Urothelium cell line (cell line): ENCODE results near the gene SPESP1.
"Not testable (repeated sequence)": the region's sequence is repeated elsewhere in the genome, so short reads cannot be mapped to it uniquely, and the experiment has no call there.

Experiments used
- DNase-seq: peaks from one replicate; pipeline ENCODE4 v3.0.0; 2011; ENCODE audit warnings: low spot score, mixed read lengths
- FAIRE-seq: peaks from 2 replicates; lab custom pipeline; 2011; peaks lifted over from hg19 to GRCh38; lab: Jason Lieb, UNC

Gene SPESP1

DNA sequence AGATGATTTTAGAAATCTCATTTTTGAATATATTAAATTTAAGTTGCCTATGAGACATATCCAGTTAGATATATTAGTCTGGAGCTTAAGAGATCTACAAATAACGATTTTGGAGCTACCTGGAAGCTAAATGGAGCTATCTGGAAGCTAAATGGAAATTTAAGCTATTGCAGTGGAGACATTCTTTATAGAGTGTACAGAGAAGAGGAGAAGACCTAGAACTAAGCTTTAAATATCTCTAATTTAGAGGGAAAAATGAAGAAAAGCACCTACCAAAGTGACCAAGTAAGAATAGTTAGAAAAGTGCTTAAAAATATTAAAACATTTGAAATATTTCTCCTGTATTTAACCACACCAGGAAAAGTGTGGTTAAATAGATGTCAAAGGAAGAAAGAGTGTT is 28.3 kb downstream of the SPESP1 start:
- no peak for FAIRE-seq
- no peak for DNase-seq

DNA sequence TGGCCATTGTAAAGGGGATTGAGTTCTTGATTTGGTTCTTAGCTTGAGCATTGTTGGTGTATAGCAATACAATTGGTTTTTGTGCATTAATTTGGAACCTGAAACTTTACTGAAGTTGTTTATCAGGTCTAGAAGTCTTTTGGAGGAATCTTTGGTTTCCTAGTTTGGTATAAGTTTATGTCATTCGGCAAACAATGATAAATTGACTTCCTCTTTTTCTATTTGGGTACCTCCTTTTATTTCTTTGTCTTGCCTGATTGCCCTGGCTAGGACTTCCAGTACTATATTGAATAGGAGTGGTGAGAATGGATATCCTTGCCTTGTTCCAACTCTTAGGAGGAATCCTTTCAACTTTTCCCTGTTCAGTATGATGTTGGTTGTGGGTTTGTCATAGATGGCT is 32.1 kb downstream of the SPESP1 start:
- DNase-seq = no peak
- FAIRE-seq = no peak

DNA sequence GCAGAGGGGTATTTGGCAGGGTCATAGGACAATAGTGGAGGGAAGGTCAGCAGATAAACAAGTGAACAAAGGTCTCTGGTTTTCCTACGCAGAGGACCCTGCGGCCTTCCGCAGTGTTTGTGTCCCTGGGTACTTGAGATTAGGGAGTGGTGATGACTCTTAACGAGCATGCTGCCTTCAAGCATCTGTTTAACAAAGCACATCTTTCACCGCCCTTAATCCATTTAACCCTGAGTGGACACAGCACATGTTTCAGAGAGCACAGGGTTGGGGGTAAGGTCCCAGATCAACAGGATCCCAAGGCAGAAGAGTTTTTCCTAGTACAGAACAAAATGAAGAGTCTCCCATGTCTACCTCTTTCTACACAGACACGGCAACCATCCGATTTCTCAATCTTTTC is 33.4 kb downstream of the SPESP1 start:
- not testable (repeated sequence) for DNase-seq, FAIRE-seq

DNA sequence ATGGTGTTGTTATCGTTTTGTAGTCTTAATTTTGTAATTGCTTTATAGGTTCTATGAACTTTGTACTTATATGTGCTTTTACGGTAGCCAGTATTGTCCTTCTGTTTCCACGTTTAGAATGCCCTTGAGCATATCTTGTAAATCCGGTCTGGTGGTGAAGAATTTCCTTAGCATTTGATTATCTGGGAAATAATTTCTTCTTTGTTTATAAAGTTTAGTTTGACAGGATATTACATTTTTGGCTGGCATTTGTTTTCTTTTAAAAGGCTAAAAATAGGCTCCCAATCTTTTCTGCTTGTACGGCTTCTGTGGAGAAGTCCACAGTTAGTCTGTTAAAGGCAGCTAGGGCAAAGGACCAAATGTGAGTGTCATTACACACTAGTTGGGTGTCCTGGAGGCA is 36.7 kb downstream of the SPESP1 start:
- DNase-seq (no peak), FAIRE-seq (no peak)

DNA sequence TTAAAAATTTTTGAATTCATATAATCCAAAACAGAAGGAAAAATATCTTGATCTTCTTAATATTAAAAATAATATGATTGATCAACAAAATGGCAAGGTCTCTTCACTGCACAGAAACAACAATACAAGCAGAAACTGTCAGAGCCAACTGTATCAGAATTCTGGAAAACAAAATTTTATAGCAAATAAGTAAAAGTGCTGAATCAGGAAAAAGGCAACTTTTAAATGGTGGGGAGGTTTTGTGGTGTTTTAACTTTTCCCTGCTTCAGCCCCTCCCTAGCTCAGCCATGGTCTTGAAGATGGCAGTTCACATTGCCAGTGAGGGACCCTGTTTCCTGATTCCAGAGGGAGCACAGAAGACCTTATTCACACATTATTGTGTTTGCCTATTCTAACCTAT is 37.6 kb downstream of the SPESP1 start:
- DNase-seq (no peak), FAIRE-seq (no peak)

DNA sequence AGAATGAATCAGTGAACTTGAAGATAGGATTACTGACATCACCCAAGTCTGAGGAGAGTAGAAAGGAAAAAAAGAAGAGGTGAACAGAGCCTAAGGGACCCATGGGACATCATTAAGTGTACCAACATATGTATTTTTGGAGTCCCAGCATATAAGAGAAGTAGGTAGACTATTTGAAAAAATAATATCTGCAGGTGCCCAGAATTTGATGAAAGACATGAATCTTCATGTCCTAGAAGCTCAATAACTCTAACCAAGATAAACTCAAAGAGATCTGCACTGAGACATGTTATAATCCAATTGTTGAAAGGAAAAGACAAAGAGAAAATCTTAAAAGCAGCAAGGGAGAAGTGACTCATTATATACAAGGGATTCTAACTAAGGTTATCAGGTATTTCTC is 39.0 kb downstream of the SPESP1 start:
- FAIRE-seq (no peak), DNase-seq (no peak)

DNA sequence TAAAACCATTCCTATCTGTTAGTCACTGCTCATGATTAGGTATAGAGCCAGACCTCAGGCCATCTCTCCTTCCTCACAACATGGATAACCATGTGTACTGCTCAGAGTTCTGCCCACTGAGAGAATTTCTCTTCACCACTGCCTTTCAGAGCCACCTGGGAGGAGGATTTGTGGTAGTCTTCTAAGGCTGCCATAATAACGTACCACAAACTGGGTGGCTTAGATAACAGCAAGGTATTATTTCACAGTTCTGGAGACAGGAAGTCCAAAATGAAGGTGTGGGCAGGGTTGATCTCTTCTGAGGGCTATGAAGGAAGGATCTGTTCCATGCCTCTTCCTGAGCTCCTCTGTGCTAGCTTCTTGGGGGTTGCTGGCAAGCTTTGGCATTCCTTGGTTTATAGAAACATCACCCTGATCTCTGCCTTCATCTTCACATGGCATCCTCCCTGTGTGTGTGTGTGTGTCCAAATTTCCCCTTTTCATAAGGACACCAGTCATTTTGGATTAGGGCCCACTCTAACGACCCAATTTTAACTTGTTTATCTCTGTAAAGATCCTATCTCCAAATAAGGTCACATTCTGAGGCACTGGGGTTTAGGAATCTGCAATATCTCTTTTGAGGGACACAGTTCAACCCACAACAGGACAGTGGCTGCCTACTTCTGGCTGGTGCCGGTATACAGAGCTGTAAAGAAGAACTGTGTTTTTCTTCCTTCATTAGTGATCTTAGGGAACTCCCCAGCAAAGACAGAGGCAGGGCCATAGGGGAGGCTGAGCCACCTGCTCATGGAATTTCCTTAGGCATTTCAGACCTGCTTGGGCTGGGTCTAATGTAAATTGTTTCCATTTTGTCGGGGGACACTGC is 42.1 kb downstream of the SPESP1 start:
- FAIRE-seq = no peak

DNA sequence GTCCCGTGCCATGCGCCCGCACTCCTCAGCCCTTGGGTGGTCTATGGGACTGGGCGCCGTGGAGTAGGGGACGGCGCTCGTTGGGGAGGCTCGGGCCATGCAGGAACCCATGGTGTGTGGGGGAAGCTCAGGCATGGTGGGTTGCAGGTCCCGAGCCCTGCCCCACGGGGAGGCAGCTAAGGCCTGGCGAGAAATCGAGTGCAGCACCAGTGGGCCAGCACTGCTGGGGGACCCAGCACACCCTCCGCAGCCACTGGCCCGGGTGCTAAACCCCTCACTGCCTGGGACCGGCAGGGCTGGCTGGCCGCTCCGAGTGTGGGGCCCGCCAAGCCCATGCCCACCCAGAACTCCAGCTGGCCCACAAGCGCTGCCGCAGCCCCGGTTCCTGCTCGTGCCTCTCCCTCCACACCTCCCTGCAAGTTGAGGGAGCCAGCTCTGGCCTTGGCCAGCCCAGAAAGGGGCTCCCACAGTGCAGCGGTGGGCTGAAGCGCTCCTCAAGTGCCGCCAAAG is 45.4 kb downstream of the SPESP1 start:
- DNase-seq = not testable (repeated sequence)
- peak; percentile 62 for FAIRE-seq

More for the DNA sequence above, 42.1 kb downstream of the SPESP1 start:
- DNase-seq = no peak

DNA sequence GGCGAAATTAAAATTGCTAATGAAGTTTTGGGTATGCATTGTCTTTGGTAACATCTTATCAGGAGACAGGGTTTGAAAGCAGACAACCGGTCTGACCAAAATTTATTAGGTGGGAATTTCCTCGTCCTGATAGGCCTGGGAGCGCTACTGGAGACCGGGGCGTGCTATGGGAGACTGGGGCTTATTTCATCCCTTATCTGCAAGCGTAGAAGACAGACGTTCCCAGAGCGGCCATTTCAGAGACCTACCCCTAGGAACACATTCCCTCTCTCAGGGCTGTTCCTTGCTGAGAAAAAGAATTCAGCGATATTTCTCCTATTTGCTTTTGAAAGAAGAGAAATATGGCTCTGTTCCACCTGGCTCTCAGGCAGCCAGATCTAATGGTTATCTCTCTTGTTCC is 47.1 kb downstream of the SPESP1 start:
- not testable (repeated sequence) for DNase-seq, FAIRE-seq

DNA sequence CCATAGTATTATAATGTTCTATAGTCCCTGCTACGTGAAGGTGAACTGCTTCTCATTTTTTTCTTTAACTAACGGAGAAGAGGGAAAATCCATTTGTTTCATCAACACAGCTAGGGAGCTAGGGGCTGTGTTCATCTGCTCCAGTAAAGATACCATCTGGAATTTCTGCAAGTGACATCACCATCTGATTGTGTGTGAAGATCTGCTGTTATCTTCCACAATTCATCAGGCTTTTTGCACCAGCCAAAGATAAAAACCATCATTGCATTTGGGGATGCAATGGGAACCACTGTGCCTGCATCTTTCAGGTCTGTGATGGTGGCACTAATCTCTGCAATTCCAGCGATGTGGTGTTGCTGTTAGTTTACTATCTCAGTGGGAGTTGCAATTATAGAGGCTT is 48.7 kb downstream of the SPESP1 start:
- DNase-seq = no peak
- FAIRE-seq = peak; percentile 20

DNA sequence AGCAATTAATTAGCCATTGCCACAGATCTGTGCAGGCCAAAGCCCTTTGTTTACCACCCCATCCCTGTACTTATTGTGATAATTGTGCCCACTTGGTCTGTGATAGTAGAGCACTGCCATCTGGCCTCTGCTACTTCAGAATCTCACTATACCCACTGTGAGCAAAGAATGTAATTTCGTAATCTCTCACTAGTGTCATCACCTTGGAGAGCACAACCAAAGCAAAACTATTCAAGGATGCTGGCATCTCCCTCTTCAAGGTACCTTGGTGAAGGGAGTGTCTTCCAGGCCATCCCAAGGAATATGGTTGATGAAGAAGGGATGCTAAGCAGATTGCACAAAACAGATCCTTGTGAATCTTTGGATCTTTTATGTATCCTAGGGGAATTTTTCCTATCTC is 49.5 kb downstream of the SPESP1 start:
- FAIRE-seq = no peak

DNA sequence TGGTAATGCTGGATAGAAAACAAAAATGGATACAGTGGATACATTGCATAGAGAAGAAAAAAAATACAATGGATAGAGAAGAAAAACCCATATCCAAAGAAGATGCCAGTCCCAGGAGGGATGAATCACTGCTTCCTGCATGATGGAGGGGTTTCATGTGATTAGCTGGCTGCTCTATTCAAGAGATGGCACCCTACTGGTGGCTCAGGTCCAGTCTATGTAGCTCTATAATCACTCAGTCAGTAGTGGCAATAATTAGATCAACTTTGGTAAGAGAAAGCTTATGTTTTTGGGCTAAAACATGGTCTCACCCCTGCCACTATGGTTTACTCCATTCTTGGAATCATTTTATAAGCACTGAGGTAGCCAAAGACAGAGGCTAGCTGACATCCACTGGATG is 50.5 kb downstream of the SPESP1 start:
- FAIRE-seq (no peak), DNase-seq (no peak)

More for the DNA sequence above, 49.5 kb downstream of the SPESP1 start:
- no peak for DNase-seq

DNA sequence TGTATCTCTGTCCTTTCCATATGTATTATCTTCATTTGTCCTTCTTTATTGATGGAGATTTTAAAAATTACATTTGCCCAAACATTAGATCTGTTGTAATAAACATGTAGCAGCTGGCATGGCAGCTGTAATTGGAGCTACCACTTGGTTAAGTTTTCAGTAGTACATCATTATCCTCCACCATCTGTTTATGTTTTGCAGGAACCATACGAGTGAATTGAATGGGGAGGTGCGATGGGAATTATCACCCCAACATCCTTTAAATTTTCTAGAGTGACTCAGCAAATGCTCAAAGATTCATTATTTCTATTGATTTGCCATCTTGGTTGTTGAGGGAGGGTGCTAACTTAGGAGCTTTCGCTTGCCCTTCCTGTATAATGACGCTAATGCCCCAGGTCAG is 51.6 kb downstream of the SPESP1 start:
- no peak for FAIRE-seq
- no peak for DNase-seq

DNA sequence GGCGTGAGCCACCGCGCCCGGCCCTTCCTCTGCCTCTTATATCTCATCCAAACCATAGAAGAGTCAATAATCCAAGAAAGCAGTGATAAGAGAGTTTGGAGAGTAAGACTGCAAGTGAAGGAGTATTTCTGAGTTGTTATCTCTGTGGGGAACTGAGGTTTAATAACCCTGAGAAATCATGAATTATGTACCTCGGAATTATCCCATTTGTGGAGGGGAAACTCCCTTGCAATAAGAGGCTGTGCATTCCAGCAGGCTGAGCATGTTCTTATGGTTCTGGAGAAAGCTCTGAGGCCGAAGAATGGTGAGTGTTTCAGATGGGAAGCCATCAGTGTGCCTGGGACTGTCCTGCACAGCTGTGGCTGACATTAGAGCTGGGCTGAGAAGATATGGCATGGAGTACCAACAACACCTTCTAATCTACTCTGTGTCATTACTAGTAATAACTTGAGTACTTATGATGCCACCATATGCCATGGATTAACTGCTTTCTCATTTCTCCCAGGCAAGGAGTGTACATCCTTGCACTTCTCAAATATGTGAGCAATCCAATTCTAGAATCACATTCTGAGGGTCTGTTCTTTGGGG is 52.7 kb downstream of the SPESP1 start:
- DNase-seq (no peak), FAIRE-seq (no peak)

DNA sequence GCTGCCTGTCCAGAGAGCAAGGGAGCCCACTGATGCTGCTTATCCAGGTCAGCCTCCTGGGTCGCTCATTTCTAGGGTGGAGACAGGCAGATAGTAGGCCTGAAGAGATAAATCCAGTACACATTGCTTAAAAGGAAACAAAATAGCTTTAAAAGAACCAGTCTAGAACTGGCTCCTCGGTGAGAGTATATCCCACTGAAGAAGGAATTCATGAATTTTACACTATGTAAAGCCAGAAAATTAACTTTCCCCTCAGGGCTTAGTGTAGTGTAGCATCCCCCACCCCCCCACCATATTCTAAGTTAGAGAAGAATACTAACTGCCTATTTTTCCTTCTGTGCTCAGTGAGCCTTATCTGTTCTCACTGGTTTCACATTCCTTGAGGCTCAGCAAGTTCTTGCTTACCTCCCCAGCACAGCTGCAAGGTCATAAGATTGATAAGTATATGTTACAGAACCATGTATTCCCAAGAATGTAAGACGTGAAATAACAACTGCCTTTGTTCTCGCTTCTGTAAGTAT is 53.7 kb downstream of the SPESP1 start:
- FAIRE-seq (no peak), DNase-seq (no peak)

DNA sequence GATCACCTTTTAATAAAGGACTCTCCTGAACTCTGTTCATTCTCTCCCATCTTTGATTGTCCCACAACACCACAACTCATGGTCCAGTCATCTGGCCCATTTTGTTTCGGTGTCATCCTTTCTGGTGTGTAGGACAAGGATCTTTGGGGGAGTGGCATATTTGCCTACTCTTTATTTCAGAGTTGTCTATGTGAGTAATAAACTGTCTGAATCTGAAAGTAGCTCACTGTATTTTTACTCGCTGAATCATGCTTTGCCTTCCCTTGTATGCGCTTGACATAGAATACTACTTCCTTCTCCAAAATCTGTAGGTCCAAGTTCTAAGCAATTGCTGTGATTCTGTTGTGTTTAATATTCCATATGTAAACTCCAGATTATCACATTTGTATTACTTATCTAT is 54.3 kb downstream of the SPESP1 start:
- FAIRE-seq (no peak), DNase-seq (no peak)

DNA sequence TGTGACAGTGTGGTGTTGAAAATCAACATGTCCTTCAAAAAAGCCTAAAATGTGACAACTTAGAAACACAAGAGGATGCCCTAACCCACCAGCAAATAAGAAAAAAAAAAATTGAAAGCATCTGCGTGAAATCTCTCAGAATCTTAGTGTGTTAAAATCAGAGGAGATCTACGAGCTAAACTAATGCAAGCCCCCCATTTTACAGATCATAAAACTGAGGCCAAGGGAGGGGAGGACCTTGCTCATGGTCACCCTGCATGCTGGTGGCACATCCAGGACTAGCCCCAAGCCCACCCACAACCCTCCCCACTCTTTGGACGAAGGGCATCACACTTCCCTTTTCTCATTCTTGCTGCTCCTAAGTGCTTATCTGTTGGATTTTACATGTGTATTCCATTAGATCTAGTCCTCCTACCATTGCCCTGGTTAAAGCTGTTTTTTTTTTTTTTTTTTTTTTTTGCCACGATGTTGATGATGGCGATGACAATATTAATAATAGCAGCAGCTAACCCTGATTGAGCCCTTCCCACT is 55.1 kb downstream of the SPESP1 start:
- FAIRE-seq (no peak), DNase-seq (no peak)

DNA sequence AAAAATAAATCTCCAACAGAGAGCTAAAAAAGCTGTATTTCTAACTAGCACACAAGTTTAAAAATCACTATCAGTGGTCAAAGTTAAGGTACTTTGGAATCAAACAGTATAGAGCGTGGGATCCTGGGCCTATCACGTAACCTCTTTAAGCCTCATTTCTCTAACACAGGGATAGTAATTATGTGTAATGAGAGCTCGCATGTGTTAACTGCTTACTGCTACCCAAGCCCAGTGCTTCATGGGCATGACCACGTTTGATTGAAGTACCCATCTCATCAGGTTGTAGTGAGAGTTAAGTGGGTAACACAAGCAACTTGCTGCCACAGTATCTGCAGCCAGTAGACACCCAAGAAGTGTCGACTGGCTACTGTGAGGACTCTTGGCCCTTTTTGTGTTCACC is 56.0 kb downstream of the SPESP1 start:
- FAIRE-seq = no peak
- DNase-seq = no peak

DNA sequence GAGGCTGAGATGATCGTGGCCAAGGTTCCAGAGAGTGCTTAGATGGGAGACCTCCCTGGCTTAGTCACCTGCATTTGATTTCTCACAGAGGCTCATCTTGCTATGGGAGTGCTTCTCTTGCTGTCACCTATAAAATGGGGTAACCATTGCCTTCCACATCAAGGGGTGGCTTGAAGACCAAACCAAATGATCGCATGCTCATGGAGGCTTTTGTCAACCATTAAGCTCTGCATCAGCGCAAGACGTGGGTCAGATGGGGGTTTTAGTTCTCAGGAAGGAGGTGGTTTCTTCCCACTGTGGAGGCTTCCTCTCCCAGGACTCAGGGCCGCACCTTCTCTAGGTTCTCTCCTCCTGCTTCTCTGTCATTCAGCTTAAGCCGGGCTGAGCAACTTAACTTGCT is 56.8 kb downstream of the SPESP1 start:
- DNase-seq = no peak
- no peak for FAIRE-seq

DNA sequence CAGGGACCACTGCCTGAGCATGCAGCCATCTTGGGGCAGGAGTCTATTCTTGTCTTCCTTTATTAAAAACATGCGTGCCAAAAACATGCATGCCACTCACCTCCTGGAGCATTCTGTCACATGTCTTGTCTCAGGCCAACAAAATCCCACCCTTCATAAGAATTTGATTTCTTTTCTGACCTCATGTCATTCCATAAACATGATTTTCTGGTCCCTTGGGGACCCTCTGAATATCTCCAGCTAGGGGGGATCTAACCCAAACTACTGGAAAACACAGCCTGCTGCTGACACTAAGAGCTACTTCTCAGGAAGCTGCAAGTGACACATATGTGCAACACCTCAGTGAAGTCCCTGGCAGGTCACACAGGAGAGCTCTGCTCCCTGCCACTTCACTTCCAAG is 57.4 kb downstream of the SPESP1 start:
- no peak for DNase-seq
- FAIRE-seq = no peak

DNA sequence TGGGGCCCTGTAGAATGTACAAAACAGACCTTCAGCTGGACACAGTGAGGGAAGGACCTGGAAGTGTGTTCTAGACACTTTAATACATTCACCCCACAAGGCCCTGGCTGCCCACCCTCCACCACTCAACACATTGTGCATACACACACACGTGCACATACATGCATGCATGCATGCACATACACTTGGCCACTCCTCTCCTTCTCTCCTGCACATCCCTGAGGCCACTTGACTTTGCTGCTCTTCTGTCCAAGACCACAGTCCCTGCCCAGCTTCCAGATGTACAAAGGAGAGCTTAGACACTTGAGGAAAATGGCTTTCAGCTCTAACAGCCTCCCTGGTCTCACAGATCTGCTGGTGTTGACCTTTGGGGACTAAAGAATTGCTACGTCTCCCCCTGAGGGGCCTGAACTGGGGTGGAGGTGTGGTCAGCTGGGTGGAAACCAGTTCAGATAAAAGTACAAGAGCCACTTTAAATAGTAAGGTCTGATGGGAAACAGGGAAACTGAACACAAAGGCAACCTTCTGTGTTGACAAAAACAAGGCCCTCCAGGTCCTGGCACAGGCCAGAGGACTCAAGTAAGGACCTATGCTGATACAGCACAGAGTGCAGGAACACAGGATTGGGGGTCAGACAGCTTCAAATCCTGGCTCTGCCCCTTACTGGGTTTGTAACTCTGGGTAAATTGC is 59.4 kb downstream of the SPESP1 start:
- FAIRE-seq (no peak), DNase-seq (no peak)
